ENCODE measurements around the gene IKBKE.

Gene IKBKE

DNA sequence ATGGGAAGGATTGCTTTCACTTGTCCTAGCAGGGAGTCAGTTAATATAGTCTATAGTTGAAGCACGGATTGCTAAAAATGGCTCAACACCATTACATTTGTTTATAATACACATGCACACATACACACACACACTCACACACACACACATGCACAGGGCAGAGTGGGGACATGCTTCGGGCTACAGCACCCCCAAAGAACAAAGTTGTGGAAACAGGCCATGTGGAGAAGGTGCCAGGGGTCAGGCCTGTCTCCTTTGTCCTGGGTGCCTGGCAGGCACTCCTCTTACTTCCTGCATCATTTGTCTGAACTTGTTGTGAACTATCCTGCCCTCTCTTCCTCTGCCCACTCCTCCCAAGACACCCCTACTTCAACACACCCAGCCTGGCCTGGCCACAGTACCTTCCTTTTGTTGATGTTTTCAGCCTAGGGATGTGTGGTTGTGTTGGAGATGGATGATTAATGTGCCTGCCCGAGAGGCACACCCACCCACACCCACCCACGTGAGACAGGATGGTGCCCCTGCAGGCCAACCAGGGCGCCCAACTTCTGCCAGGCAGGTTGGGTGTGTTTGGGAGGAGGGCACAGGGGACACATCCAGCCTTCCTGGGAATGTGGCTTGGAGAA is 54.6 kb downstream of the IKBKE start:
- TF ChIP-seq, protein P1, sequence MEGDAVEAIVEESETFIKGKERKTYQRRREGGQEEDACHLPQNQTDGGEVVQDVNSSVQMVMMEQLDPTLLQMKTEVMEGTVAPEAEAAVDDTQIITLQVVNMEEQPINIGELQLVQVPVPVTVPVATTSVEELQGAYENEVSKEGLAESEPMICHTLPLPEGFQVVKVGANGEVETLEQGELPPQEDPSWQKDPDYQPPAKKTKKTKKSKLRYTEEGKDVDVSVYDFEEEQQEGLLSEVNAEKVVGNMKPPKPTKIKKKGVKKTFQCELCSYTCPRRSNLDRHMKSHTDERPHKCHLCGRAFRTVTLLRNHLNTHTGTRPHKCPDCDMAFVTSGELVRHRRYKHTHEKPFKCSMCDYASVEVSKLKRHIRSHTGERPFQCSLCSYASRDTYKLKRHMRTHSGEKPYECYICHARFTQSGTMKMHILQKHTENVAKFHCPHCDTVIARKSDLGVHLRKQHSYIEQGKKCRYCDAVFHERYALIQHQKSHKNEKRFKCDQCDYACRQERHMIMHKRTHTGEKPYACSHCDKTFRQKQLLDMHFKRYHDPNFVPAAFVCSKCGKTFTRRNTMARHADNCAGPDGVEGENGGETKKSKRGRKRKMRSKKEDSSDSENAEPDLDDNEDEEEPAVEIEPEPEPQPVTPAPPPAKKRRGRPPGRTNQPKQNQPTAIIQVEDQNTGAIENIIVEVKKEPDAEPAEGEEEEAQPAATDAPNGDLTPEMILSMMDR (IDR thresholded peaks at IDR 0.05; ENCODE audit: extremely low read depth, insufficient read depth, missing control alignments): no peak
- in situ Hi-C loops (cut with MboI; ENCODE audit: low pct_unique_long_range_greater_than_20kb, low sequenced_read_pairs, unreplicated experiment): no loop called here
- DNase-seq (ENCODE audit: low spot score): no peak

DNA sequence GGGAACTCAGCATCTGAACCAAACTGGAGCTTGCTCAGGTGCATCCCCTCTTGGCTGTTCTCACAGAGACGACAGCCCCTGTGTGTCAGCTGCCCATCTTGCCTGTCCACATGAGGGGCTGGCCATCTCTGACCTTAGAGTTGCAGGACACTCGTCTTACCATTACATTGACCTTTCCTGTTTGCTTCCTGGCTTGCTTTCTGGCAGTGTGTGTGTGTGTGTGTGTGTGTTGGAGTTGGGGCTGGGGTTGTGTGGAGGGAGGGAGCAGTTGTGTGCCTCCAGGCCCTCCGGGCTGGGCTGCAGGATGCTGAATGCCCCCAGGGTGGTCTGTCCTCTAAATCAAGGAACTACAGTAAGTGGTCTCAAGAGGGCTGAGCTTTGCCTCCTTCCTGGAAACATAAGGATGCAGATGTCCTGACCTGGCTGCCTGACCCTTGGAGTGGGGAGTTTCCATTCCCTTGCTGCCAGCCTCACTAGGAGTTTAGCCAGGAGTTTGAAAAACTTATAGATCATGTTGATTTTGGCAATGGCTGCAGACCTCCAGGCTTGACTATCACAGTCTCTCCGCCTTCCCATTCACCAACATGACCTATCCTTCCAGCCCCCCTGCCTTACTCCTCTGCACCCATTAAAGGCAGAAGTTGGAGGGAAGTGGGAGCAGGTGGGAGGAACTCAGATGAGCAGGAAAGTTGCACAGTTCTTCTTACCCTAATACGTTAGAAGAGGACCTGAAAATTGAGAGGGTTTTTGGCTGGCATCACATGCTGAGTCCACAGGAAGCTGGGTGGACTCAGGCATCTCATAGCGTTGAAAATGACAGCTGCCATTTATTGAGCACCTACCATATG is 56.0 kb downstream of the IKBKE start:
- DNase-seq (ENCODE audit: low spot score): no peak
- in situ Hi-C loops (cut with MboI; ENCODE audit: low pct_unique_long_range_greater_than_20kb, low sequenced_read_pairs, unreplicated experiment): no loop called here
- TF ChIP-seq, protein P1 (IDR thresholded peaks at IDR 0.05; ENCODE audit: extremely low read depth, insufficient read depth, missing control alignments): no peak

DNA sequence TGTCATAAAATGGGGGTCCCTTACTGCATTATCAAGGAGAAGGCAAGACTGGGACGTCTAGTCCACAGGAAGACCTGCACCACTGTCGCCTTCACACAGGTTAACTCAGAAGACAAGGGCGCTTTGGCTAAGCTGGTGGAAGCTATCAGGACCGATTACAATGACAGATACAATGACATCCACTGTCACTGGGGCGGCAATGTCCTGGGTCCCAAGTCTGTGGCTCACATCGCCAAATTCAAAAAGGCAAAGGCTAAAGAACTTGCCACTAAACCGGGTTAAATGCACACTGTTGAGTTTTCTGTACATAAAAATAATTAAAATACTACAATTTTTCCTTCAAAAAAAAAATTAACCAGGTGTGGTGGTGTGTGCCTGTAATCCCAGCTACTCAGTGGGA is 59.1 kb downstream of the IKBKE start:
- DNase-seq (ENCODE audit: low spot score): no peak
- TF ChIP-seq, protein P1 (IDR thresholded peaks at IDR 0.05; ENCODE audit: extremely low read depth, insufficient read depth, missing control alignments): no peak
- in situ Hi-C loops (cut with MboI; ENCODE audit: low pct_unique_long_range_greater_than_20kb, low sequenced_read_pairs, unreplicated experiment): no loop called here

DNA sequence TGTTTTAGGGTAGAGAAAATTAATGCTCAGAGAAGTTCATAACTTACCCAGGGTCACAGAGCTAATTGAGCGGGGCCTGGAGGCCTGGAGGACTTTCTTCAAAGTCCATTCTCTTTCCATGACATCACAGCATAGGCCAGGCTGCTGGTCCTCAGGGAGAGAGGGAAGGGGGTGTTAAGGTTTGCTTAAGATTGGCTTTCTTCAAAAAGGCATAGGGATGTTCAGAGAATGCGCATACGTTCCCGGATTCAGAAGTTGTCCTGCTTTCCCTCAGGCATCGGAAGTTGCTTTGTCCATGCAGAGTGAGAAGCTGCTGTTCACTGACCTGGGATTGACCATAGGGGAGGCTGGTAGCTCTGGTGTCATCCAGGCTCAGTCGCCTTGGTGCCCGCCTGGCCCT is 62.1 kb downstream of the IKBKE start:
- DNase-seq (ENCODE audit: low spot score): no peak
- TF ChIP-seq, protein P1 (IDR thresholded peaks at IDR 0.05; ENCODE audit: extremely low read depth, insufficient read depth, missing control alignments): no peak
- in situ Hi-C loops (cut with MboI; ENCODE audit: low pct_unique_long_range_greater_than_20kb, low sequenced_read_pairs, unreplicated experiment): no loop called here

DNA sequence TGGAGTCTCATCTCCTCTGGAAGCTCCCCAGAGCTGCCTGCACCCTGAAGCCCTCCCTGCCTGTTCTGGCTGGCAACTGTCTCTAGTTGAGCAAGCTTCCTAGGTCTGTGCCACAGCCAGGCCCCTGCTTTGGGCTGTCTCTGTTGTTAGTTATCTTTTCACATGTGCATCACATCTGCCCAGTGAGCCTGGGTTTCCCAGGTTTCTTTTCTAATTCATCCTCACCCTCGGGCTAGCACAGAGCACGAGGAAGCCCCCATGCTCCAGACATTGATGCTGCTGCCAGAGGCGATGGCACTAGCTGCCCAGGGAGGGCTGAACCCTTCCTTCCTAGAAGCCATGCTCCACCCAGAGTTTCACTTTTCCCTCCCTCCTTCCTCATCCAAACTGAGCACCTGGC is 64.3 kb downstream of the IKBKE start:
- in situ Hi-C loops (cut with MboI; ENCODE audit: low pct_unique_long_range_greater_than_20kb, low sequenced_read_pairs, unreplicated experiment): no loop called here
- no peak for DNase-seq (ENCODE audit: low spot score)
- TF ChIP-seq, protein P1 (IDR thresholded peaks at IDR 0.05; ENCODE audit: extremely low read depth, insufficient read depth, missing control alignments): no peak

DNA sequence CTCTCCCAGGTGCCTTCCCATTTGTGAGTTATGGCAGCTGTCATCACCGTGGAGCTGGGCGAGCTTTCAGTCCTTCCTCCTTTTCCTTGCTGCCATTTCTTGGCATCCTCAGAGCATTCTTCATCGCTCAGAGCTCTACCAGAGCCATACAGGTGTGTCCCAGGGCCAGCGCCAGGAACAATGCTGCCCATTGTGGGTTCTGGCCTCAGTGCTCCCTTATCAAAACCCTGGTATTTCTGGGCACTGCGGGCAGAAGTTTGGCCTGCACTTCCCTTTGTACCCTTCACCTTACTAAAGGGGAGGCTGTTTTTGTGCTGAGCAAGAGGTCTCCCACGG is 65.5 kb downstream of the IKBKE start:
- no peak for DNase-seq (ENCODE audit: low spot score)
- TF ChIP-seq, protein P1 (IDR thresholded peaks at IDR 0.05; ENCODE audit: extremely low read depth, insufficient read depth, missing control alignments): no peak
- in situ Hi-C loops (cut with MboI; ENCODE audit: low pct_unique_long_range_greater_than_20kb, low sequenced_read_pairs, unreplicated experiment): no loop called here
